Measurements from ENCODE around the gene SIK2. TPM values are rescaled to one million over a fixed set of nuclear protein-coding genes. Genes with fewer than 3 reads are reported as not detected.

SIK2 gene
- polyA plus RNA-seq, 1 donor from 2014 or later: 9.0 TPM

- H4K20me1 ChIP-seq (ENCODE audit: insufficient read depth): no peaks in the 10 kb centered on the region
- no peaks in the 10 kb centered on the region for H3K9me3 ChIP-seq (ENCODE audit: low read length)
- H3K9ac ChIP-seq (ENCODE audit: low read length): no peak overlapping the region
- H3K4me3 ChIP-seq (ENCODE audit: low read length): no peak overlapping the region
- H3K36me3 ChIP-seq (ENCODE audit: insufficient read depth, low read length): no peaks in the 10 kb centered on the region
- no peaks in the 10 kb centered on the region for H3K79me2 ChIP-seq (replicated peaks; ENCODE audit: insufficient read depth, low read length)
- H3K9me2 ChIP-seq (ENCODE audit: insufficient read depth, low read length): no peaks in the 10 kb centered on the region
- no peaks in the 10 kb centered on the region for H3K27me3 ChIP-seq (ENCODE audit: insufficient read depth, low read depth, low read length)
- no peak overlapping the region for H3K27ac ChIP-seq (ENCODE audit: low read length)
- no peak overlapping the region for H3K4me2 ChIP-seq (ENCODE audit: low read length)
- H3F3A ChIP-seq (ENCODE audit: insufficient read depth, low read length, poor library complexity, severe bottlenecking): no peaks in the 10 kb centered on the region
- H2AFZ ChIP-seq (ENCODE audit: low read depth, low read length): no peak overlapping the region
- TF ChIP-seq MXI1 (conservative IDR thresholded peaks at IDR 0.05; ENCODE audit: poor library complexity, severe bottlenecking): no peak
Measured at GRCh38 chr11:111582163-111582562, 20.1 kb upstream of the SIK2 start.

- no peaks in the 10 kb centered on the region for H3K9me2 ChIP-seq (ENCODE audit: insufficient read depth, low read length)
- no peak overlapping the region for H3K9ac ChIP-seq (ENCODE audit: low read length)
- H3K36me3 ChIP-seq (ENCODE audit: insufficient read depth, low read length): no peaks in the 10 kb centered on the region
- no peak overlapping the region for H3K4me3 ChIP-seq (ENCODE audit: low read length)
- no peaks in the 10 kb centered on the region for H3K27me3 ChIP-seq (ENCODE audit: insufficient read depth, low read depth, low read length)
- H3F3A ChIP-seq (ENCODE audit: insufficient read depth, low read length, poor library complexity, severe bottlenecking): no peaks in the 10 kb centered on the region
- H4K20me1 ChIP-seq (ENCODE audit: insufficient read depth): no peaks in the 10 kb centered on the region
- no peaks in the 10 kb centered on the region for H3K9me3 ChIP-seq (ENCODE audit: low read length)
- H2AFZ ChIP-seq (ENCODE audit: low read depth, low read length): no peak overlapping the region
- no peaks in the 10 kb centered on the region for H3K79me2 ChIP-seq (replicated peaks; ENCODE audit: insufficient read depth, low read length)
- no peak overlapping the region for H3K4me2 ChIP-seq (ENCODE audit: low read length)
- no peak overlapping the region for H3K27ac ChIP-seq (ENCODE audit: low read length)
- TF ChIP-seq REST (IDR thresholded peaks at IDR 0.05; ENCODE audit: borderline replicate concordance): no peak
- TF ChIP-seq RAD21 (conservative IDR thresholded peaks at IDR 0.05): no peak
- no peak for TF ChIP-seq EZH2 (IDR thresholded peaks at IDR 0.05; ENCODE audit: borderline replicate concordance, insufficient read depth, low read length, poor library complexity, severe bottlenecking)
- no peak for TF ChIP-seq TAF1 (IDR thresholded peaks at IDR 0.05; ENCODE audit: low read depth)
- TF ChIP-seq POLR2AphosphoS5 (IDR thresholded peaks at IDR 0.05): no peak
- TF ChIP-seq MXI1 (conservative IDR thresholded peaks at IDR 0.05; ENCODE audit: poor library complexity, severe bottlenecking): no peak
- TF ChIP-seq CTCF (IDR thresholded peaks at IDR 0.05; ENCODE audit: poor library complexity, severe bottlenecking): no peak
- no peak for TF ChIP-seq SMC3 (conservative IDR thresholded peaks at IDR 0.05; ENCODE audit: poor library complexity)
- no peak for TF ChIP-seq EP300 (conservative IDR thresholded peaks at IDR 0.05; ENCODE audit: poor library complexity, severe bottlenecking)
Measured at GRCh38 chr11:111582881-111583280, 19.4 kb upstream of the SIK2 start.

- no peaks in the 10 kb centered on the region for H3K36me3 ChIP-seq (ENCODE audit: insufficient read depth, low read length)
- no peak overlapping the region for H2AFZ ChIP-seq (ENCODE audit: low read depth, low read length)
- no peak overlapping the region for H3K27ac ChIP-seq (ENCODE audit: low read length)
- no peak overlapping the region for H3K9ac ChIP-seq (ENCODE audit: low read length)
- no peak for TF ChIP-seq CTCF (IDR thresholded peaks at IDR 0.05; ENCODE audit: poor library complexity, severe bottlenecking)
- TF ChIP-seq RAD21 (conservative IDR thresholded peaks at IDR 0.05): no peak
- no peak for TF ChIP-seq REST (IDR thresholded peaks at IDR 0.05; ENCODE audit: borderline replicate concordance)
- TF ChIP-seq EZH2 (IDR thresholded peaks at IDR 0.05; ENCODE audit: borderline replicate concordance, insufficient read depth, low read length, poor library complexity, severe bottlenecking): no peak
- TF ChIP-seq EP300 (conservative IDR thresholded peaks at IDR 0.05; ENCODE audit: poor library complexity, severe bottlenecking): no peak
- no peak for TF ChIP-seq SMC3 (conservative IDR thresholded peaks at IDR 0.05; ENCODE audit: poor library complexity)
- no peak for TF ChIP-seq POLR2AphosphoS5 (IDR thresholded peaks at IDR 0.05)
- TF ChIP-seq TAF1 (IDR thresholded peaks at IDR 0.05; ENCODE audit: low read depth): no peak
- TF ChIP-seq MXI1 (conservative IDR thresholded peaks at IDR 0.05; ENCODE audit: poor library complexity, severe bottlenecking): no peak
- H4K20me1 ChIP-seq (ENCODE audit: insufficient read depth): no peaks in the 10 kb centered on the region
- H3K9me2 ChIP-seq (ENCODE audit: insufficient read depth, low read length): no peaks in the 10 kb centered on the region
- no peaks in the 10 kb centered on the region for H3K79me2 ChIP-seq (replicated peaks; ENCODE audit: insufficient read depth, low read length)
- H3K4me3 ChIP-seq (ENCODE audit: low read length): no peak overlapping the region
- H3K9me3 ChIP-seq (ENCODE audit: low read length): no peaks in the 10 kb centered on the region
- H3K4me2 ChIP-seq (ENCODE audit: low read length): no peak overlapping the region
- no peaks in the 10 kb centered on the region for H3K27me3 ChIP-seq (ENCODE audit: insufficient read depth, low read depth, low read length)
- H3F3A ChIP-seq (ENCODE audit: insufficient read depth, low read length, poor library complexity, severe bottlenecking): no peaks in the 10 kb centered on the region
Measured at GRCh38 chr11:111585371-111585770, 16.9 kb upstream of the SIK2 start.

All from neural cell (in vitro differentiated cells).